GM21360 (cell line): ENCODE measurements around the gene PPEF2.

ENCODE experiments used
- ATAC-seq: cut with Tn5 transposase; IDR thresholded peaks from one replicate; pipeline ENCODE4 v1.9.1; 2021; ENCODE audit warnings: mild to moderate bottlenecking, moderate library complexity; ENCODE audit not compliant: unreplicated experiment

The PPEF2 gene

GRCh38 chr4:75841641-75842520 lies 60.4 kb downstream of the PPEF2 start:
- no peak for ATAC-seq

DNA sequence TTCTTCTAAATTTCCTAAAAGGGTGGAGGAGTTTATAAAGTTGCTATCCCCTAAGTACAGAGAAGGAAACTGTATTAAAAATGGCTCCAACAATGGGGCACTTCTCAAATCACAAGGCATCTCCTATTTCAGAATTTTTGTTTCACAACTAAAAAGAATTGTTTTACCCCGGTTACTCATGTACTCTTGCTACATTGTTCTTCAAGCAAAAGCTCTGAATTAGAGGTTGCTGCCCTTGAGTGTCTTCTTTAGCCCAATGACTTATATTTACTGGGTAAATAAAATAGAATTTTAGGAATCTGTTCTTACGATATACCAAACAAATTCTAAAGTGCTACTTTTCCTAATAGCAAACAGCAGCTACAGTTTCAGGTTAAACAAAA lies 67.5 kb downstream of the PPEF2 start:
- ATAC-seq: no peak

- ATAC-seq: no peak
These were observed 68.0 kb downstream of the PPEF2 start for GRCh38 chr4:75834095-75834771.

- ATAC-seq: no peak
These were observed 70.3 kb downstream of the PPEF2 start for GRCh38 chr4:75831856-75832405.

DNA sequence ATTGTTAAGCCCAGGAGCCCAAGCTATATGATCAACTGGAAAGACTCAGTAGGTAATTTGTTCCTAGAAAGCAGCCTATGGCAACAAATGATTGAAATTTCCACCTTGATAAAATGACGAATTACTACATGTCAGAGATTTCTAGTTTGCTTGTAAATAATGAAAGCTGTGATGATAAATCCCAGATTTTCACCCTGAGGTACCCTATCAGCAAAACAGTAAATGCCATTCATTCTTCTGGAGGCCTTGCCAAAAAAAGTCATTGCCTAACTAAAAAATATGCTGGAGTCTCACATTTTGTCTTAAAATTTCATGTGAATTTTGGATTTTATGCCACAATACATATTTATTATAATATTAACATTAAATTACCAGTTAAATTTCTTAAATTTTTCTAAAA lies 71.3 kb downstream of the PPEF2 start:
- ATAC-seq: no peak

DNA sequence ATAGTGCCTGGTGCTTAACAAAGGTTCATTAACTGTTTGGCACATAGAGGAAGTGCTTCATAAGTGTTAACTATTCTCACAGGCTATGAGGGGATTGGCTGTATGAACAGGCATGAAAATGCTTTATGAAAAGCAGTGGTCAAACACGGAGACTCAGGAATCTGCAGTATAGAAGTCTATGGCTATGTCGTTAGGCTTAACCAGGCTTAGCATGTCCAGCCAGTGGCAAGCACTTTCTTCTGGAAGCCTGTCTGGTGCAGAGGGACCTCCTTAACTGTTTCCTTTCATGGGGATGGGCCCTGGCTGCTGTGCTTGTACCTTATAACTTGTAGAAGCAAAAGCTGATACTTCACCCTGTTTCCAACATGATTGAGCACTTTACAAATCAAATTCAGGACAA lies 78.4 kb downstream of the PPEF2 start:
- ATAC-seq: no peak

DNA sequence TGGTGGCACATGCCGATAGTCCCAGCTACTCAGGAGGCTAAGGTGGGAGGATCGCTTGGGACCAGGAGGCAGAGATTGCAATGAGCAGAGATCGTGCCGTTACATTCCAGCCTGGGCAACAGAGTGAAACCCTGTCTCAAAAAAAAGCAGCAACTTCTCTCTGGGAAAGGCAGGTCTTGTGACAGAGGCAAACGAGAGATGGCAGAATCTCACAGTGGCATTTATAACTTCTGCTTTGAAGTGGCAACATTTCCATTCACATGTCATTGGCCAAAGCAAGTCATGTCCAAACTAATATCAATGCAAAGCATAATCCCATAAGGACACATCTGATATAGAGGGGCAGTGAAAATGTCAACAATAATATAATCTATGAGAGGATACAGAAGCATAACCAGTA lies 79.8 kb downstream of the PPEF2 start:
- ATAC-seq: no peak

GRCh38 chr4:75821966-75822365 lies 80.3 kb downstream of the PPEF2 start:
- ATAC-seq: no peak

- no peak for ATAC-seq
These were observed 81.0 kb downstream of the PPEF2 start for GRCh38 chr4:75821216-75821615.

GRCh38 chr4:75820676-75821075 lies 81.6 kb downstream of the PPEF2 start:
- no peak for ATAC-seq

GRCh38 chr4:75820197-75820596 lies 82.1 kb downstream of the PPEF2 start:
- no peak for ATAC-seq

- ATAC-seq: no peak
These were observed 83.1 kb downstream of the PPEF2 start for GRCh38 chr4:75819121-75819520.

- ATAC-seq: no peak
These were observed 84.4 kb downstream of the PPEF2 start for GRCh38 chr4:75817901-75818300.
